ENCODE data around the gene TAC3.
"Not testable (repeated sequence)": the region's sequence is repeated elsewhere in the genome, so short reads cannot be mapped to it uniquely, and the experiment has no call there.

TAC3 gene

DNA sequence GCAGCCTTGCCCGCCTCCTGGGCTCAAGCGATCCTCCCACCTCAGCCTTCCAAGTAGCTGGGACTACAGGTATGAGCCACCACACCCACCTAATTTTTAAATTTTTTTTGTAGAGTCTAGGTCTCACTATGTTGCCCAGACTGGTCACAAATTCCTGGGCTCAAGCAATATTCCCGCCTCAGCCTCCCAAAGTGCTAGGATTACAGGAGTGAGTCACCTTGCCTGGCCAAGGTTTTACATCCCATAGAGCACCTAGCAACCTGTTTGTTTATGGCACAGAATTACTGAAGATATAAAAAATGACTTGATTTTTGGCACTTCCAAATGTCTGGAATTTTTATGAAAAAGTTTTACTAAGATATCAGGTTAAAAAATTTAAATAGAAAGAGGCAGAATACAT lies 17.1 kb upstream of the TAC3 start:
- DNase-seq, result no peak

GRCh38 chr12:57031789-57032188 lies 15.5 kb upstream of the TAC3 start:
- DNase-seq, result no peak

GRCh38 chr12:57031138-57031725 lies 14.9 kb upstream of the TAC3 start:
- peak; percentile 40 for DNase-seq

DNA sequence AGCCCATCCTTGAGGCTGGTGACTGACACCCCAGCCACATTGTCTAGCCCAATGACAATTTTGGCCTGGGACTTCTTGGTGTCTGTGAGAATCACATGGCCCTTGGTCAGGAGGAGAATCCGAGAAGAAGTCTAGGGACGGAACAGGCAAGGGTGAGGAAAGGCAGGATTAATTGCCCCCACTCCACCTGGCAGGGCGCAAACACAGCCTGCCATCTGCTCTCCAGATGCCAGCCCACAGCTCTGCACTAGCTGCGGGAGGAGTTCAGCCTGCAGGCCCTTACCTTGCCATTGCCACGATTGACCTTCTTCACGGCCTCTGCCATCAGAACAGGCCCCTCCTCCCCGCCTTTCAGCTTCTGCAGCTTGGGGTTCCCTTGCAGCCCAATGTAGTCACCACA lies 13.1 kb upstream of the TAC3 start:
- no peak for DNase-seq

- peak; percentile 15 for DNase-seq
Observed at GRCh38 chr12:57027805-57028153, 11.4 kb upstream of the TAC3 start.

DNA sequence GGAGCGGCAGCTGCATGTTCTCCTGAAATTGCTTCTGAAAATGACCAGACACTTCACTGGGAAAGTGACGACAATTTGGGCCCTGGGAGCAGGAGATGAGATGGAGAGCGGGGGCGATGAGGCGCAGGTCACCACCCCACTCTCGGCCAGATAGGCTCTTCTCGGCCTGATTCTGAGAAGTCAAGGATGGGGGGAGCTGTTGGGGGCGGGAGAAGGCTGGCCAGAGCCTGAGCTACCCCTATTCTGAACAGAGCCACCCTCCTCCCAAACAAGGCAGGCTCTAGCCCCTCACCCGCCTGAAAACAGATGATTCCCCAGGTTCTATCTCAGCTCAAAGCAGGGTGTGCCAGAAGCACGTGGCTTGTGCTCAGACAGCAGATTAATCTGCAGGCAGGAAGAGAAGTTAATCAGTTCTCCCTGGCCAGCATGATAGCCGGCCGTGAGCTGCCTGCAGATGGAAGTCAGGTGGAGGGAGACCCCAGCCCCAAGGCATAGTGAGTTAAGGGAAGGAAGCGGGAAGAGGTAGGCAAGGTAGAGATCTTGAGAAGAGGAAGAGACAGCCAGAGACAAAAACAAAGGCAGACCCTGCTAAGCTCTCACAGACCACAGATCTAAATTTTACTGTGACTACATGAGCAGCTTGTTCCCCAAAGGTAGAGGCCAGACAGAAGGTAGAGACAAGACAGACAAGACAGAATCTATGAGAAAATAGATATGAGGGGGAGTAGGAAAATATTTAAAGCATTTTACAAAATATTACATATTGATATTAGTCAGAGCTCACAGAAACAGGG lies 10.9 kb upstream of the TAC3 start:
- peak; percentile 24 for DNase-seq

DNA sequence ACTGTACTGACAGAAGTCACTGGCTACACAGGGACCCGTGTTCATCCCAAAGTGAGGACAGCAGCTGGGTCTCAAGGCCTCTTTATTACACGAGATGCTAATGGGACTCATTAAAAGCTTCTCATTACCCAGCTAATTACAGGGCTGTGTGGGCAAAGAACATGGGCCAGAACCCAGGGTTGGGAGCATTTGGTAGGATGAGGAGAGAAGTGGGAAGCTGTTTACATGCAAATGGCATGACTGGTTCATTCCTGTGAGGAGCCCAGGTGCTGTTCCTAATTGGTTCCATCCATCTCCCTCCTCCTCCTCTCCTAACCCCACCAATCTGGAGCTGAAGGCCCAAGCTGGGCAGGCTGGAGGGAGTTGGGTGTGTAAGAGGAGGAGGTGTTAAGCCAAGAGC lies 8.9 kb upstream of the TAC3 start:
- DNase-seq, result no peak

DNA sequence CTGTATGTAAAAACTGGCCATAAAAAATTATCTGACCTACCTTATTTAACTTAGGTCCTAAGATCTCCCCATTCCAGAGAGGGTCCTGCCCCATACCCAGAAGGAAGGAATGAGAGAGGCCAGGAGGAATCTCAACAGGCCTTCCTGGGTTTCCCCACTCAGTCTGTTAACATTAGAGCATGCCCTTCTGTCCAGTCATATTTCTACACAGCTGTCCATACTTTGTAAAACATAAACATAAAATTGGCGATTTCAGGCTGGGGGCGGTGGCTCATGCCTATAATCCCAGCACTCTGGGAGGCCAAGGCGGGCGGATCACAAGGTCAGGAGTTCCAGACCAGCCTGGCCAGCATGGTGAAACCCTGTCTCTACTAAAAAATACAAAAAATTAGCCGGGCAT lies 6.0 kb upstream of the TAC3 start:
- DNase-seq, result not testable (repeated sequence)

- no peak for DNase-seq
Observed at GRCh38 chr12:57019983-57020719, 3.8 kb upstream of the TAC3 start.

DNA sequence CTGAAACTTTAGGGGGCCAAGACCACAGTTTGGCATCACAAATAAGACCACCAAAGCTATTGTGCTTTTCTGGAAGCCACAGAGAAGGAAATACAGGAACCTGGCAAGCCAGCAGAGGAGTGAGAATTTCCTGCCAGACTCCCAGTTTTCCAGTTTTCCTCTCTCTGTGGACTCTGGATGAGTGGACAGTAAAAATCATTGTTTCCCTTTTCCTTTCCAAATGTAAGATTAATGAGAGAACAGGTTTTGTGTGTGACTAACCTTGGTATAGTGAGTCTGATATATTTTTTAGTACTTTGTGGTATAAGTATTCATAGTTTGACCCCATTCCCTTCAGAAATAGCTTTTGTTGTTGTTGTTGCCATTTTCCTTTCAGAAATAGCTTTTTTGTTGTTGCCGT lies 2.6 kb upstream of the TAC3 start:
- no peak for DNase-seq

DNA sequence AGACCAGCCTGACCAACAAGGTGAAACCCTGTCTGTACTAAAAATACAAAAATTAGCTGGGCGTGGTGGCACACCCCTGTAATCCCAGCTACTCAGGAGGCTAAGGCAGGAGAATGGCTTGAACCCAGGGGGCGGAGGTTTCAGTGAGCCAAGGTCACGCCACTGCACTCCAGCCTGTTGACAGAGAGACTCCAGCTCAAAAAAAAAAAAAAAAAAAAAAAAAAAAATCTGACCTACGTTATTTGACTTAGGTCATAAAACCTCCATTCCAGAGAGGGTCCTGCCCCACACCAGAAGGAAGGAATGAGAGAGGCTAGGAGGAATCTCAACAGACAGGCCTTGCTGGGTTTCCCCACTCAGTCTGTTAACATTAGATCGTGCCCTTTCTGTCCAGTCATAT lies 2.0 kb upstream of the TAC3 start:
- DNase-seq, result not testable (repeated sequence)

DNA sequence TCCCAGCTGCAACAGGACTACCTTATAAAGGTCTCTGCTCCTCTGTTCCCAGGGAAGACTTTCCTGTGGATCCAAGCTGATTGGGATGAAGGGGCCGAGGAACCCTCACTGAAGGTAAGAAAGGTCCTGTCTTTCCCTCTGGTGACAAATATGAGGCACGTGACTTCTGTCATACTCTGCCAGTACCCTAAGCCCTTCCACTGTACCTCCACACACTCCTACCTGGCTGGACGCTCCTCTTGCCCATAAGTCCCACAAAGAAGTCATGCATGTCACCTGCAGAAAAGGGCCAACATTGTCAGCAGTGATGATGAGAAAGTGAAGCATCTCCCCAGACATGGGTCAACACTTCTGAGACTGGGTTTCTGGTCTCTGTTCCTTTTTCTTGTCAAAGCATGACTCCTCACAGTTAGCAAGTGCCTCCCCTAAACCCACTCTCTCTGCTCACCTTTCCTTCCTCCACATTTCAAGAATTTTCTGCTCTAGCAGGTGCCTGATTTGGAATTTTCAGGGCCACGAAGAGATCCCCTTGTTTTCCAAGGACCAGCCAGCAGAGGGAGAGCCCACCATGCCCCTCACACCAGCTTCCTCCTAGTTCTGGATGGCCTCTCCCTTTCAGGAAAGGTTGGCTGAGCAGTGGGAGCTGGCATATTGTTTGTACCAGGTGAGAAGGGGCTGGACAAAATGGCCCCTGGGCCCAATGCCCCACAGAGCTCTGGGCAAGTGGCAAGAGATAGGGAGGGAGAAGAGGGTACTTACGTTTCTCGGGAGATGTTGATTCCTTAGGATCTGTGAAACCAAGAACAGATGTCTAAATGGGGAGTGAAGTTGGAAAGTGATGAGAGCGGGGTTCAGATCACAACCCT lies 3.5 kb downstream of the TAC3 start:
- DNase-seq, result no peak

DNA sequence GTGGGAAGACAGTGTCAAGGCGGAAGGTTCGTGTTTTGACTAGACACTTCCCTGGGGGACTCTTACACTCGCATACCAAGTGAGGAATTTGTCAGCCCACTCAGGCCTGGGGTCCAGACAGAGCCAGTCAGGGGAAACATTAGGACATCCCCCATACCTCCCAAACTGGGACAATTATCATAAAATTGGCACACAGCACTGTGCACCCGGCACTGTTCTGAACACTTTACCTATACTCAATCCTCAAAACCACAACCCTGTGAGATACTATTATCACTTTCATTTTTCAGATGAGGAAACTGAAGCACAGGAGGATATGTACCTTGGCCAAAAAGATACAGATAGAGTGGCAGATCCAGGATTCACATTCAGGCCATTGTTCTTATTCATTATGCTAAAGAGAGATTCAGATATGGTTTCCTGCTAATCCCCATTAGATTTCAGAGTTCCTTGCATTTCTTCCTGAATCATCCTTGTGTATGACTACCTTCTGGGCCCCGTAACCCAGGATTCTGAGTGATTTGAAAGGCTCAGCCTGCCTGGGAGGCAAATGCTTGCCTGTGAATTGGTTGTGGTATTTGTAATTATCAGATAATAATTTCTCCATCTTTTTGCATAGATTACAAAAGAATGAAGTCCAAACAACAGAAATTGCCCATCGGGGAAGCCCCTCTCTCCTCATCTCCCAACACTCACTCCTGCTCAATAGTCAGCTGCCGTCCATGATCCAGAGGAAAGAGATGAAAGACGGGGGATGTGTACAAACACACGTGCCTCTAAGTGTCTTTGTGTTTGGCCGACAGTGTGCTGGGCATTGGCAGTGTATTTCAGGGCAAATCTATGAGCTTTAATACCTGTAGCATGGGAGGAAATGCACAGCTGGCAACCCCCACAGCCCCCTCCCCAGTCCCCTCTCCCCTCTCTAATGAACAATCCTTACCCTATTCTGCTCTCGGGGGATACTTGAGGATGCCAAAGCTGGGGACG lies 4.6 kb downstream of the TAC3 start:
- DNase-seq, result peak; percentile 28

DNA sequence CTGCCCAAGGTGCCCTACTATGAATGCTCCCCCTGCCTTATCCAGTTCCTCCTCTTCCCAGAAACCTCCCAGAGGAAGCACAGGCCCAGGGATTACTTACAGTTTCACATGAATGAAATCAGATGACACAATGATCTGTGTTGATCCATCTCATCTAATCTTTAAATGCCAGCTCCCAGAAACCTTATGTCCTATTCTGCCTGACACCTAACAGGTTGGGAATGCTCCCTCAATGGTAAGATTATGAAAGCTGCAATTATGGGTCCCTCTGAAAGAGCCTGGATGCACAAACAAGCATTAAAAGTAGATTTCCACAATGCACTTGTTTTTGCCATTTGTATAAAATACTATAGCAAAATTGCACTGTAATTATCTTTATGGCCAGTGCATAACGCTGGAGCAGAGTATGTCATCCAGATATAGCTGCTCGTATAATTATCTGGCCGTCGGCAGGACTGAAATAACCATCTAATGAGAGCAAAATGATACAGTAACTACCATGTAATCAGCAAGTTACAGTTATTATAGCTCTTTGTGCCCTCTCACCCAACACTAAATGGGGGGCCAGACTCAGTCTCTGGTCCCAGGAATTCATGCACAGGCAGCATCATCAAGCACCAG lies 5.6 kb downstream of the TAC3 start:
- no peak for DNase-seq

DNA sequence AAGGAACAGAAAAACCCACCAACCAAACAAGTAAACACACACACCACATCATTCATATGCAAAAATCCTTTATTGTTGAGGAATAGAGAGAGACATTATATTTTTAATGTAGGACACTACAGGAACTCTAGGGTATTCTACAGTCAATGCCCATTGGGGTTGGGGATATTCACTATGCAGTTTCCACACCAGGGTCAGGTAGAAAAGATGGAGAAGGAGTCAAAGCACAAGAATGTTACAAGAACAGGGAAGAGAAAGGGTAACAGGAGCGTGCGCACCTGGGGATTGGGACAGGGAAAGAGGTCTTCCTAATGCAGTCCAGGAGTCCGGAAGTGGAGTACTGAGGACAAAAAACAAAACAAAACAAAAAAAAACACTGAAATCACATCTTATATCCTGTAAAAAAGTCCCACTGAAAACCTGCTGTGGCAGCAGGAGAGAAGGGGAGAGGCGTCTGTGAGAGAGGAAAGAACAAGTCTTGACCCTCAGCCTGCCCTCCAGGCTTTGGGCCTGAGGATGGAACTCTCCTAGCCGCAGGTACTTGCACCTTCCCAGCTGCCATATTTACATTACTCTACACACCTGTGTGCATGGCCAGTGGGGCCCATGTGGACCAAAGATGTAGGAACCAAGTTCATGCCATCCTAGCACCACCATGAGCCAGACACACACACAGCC lies 6.2 kb downstream of the TAC3 start:
- DNase-seq, result no peak

GRCh38 chr12:57008178-57008577 lies 8.2 kb downstream of the TAC3 start:
- DNase-seq, result peak; percentile 17

DNA sequence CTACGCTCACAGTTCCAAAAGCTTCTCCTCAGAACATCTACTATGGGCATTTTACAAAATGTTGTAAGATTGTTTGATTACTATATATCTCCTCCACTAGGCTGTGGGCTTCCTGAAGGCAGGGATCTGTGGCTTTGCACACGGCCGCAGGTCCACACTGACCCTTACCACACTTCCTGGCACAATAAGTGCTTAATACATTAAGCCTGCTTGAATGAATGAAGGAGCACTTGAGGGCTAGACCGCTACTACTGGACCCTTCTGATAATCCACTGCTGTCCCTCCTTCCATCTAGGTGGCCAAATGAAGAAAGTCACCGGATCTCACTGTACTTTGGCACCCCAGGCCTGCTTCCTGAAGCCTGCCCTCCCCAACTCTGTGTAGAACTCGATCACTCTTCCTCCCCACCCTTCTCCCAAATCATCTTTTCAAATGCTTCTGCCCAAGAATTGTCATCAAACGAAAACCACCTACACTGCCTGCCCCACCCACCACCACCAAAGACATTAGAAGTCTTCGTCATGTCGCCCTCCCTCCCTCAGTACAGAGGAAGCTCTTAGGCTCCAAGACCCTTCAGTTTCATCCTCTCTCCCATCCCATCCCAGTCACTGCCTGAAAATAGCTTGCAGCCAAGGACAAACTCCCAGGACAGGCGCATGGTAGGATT lies 9.4 kb downstream of the TAC3 start:
- DNase-seq, result peak; percentile 57

GRCh38 chr12:57005980-57006808 lies 10.1 kb downstream of the TAC3 start, which contains the start of gene ZBTB39:
Gene ZBTB39 (minus strand): TSS chr12:57006546. CDS start chr12:57004917, 1,629 bp downstream.
- peak; percentile 71 for DNase-seq

DNA sequence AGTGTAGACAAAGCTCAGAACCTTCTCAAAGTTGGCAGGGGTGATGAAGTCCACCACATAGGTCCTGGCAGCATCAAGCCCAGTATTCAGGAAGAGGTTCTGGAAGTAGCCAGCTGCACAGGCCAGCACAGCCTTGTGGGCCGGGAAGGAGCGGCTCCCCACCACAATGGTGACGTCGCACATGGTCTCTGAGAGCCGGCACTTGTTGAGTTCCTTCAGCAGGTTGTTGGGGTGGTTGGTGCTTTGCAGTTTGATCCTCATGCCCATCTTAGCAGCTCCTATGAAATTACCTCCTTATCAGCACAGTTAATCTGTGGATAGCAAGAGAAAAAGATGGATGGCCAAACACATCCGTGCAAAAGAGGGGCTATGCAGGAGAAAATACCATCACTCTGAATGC lies 11.7 kb downstream of the TAC3 start:
- DNase-seq, result no peak
